Cardiac fibroblast (primary cell): Measurements from ENCODE around the gene ANKLE2.

Source experiments
- DNase-seq, 2 donors: peaks; one replicate each; pipeline versions ENCODE4 v3.0.0 to v3.0.0-alpha.2; 2010; ENCODE audit warnings: low read depth in 2 of 2
- H3K4me3 ChIP-seq, 2 donors: replicated peaks in 1 of 2; 1 replicate in 1 of 2; 2 replicates in 1 of 2; pipeline ENCODE4 v1.5.1; 2011; ENCODE audit warnings: low read depth in 2 of 2, low read length in 2 of 2, mild to moderate bottlenecking in 2 of 2, moderate library complexity in 1 of 2
- TF ChIP-seq, protein P1 (sequence below): IDR thresholded peaks from one replicate; pipeline ENCODE4 v1.5.1; 2011; ENCODE audit warnings: low read depth, mild to moderate bottlenecking, low read length, inconsistent platforms

ANKLE2 gene

DNA sequence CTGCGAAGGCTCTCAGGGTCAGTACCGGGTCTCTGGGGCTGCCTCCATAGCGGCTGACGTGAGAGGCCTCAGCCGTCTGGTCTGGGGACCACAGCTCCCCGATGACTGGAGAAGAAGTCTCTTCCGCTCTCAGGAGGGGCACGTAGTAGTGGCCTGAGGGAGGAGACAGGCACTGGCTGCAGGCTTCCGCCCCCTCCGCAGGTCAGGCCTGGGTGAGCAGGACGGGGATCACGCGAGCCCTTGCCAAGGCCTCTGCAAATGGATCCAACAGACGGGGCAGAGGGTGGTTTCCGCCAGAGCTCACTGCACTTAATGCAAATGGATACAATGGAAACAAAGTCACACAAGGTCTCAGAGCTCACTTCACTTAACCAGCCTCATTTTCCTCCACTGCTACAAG, 24.7 kb downstream of the ANKLE2 start:
- H3K4me3 ChIP-seq: no peak overlapping the region
- TF ChIP-seq, protein P1, sequence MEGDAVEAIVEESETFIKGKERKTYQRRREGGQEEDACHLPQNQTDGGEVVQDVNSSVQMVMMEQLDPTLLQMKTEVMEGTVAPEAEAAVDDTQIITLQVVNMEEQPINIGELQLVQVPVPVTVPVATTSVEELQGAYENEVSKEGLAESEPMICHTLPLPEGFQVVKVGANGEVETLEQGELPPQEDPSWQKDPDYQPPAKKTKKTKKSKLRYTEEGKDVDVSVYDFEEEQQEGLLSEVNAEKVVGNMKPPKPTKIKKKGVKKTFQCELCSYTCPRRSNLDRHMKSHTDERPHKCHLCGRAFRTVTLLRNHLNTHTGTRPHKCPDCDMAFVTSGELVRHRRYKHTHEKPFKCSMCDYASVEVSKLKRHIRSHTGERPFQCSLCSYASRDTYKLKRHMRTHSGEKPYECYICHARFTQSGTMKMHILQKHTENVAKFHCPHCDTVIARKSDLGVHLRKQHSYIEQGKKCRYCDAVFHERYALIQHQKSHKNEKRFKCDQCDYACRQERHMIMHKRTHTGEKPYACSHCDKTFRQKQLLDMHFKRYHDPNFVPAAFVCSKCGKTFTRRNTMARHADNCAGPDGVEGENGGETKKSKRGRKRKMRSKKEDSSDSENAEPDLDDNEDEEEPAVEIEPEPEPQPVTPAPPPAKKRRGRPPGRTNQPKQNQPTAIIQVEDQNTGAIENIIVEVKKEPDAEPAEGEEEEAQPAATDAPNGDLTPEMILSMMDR: no peak

DNA sequence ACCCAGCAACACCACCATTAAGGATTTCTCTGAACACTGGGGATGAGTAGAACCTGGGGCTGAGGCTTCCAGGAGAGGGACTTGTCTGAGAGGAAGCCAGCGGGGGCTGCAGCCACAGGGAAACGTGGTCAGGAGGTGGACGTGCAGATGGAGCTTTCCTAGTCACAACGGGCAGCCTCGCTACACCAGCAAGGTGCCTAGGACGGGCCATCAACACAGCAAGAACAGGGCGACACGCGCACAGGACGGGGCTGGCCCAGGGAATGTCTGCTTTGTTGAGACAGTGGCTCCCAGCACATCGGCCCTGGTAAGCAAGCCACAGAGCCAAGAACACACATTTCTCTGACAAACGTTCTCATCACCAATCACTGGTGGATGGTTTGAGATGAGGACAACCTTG, 25.3 kb downstream of the ANKLE2 start:
- DNase-seq: no peak
- TF ChIP-seq, protein P1: no peak

More for the DNA sequence above, 24.7 kb downstream of the ANKLE2 start:
- no peak for DNase-seq

DNA sequence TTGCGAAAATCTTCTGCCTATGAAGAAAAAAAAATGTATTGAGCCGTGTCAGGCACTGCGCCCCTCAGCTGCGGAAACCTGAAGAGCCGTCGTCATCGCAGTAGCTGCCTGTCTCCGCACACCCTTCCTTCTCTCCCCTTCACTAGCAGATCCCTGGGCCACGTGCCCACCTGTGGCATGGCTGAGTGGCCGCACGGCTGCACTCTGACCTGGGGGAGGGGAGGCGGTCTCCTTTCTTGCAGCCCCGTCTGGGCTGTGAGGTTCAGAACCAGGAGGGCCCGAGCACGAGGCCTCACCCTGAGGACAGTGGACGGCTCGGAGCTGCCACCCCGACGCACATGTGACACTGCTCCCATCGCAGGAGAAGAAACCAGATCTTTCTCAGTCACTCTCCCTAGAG, 26.1 kb downstream of the ANKLE2 start:
- TF ChIP-seq, protein P1: no peak
- DNase-seq: no peak
- no peak overlapping the region for H3K4me3 ChIP-seq

More for the DNA sequence above, 25.3 kb downstream of the ANKLE2 start:
- no peak overlapping the region for H3K4me3 ChIP-seq

DNA sequence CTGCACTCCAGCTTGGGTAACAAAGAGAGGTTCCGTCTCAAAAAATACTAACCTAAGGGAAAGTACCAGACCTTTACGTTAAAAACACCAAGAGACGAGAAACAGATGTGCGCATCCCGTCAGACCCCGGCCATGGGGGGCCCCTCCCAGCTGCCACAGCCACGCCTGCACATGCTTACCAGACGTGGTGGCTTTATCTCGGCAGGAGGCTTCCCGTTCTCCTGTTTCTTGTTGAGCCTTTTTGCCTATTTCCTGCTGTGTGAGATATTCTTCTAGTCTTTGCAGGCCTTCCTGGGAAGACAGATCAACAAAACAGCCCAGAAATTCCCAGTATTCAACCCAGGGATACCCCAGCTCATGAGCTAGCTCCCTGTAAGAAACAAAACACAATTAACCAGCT, 27.4 kb downstream of the ANKLE2 start:
- TF ChIP-seq, protein P1: no peak

DNA sequence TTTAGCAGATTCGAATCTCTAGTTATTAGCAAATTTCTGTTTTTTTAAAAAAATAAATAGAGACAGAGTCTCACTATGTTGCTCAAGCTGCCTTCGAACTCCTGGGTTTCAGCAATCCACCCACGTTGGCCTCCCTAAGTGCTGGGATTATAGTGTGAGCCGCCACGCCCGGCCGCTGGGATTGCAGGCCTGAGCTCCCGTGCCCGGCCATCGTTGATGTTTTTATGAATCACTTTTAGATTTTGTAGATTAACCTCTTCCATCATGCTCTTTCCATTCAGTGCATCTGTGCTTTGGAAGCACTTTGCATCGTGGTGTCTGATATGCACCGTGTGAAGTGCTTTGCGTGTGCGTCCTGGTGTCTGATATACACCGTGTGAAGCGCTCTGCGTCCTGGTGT, 30.1 kb downstream of the ANKLE2 start:
- no peak for DNase-seq
- TF ChIP-seq, protein P1: no peak
- no peak overlapping the region for H3K4me3 ChIP-seq

More for the DNA sequence above, 27.4 kb downstream of the ANKLE2 start:
- H3K4me3 ChIP-seq: no peak overlapping the region
- DNase-seq: no peak

DNA sequence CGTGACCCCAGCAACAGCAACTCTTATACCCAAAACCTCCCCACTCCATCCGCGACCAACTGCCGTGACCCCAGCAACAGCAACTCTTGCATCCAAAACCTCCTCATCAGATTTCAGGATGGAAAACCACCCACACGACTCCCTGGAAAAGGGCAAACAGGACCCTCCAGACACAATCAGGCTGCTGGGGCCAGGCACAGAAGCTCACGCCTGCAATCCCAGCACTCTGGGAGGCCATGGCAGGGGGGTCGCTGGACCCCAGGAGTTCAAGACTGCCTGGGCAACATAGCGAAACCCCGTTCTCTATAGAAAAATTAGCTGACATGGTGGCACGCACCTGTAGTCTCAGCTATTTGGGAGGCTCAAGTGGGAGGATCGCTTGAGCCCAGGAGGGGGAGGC, 31.3 kb downstream of the ANKLE2 start:
- DNase-seq: no peak
- TF ChIP-seq, protein P1: no peak
- no peak overlapping the region for H3K4me3 ChIP-seq
